Forelimb muscle (tissue), 1 donor: ENCODE data around the gene GLMN. TPM values are rescaled to one million over a fixed set of nuclear protein-coding genes. Genes with fewer than 3 reads are reported as not detected.

Experiments
- DNase-seq: peaks from one replicate; pipeline ENCODE4 v3.0.0-alpha.2; 2013; ENCODE audit warnings: low read depth
- polyA plus RNA-seq: library from polyadenylated mRNA; unstranded; fragments of 120-200 nt; gene quantifications from one replicate; pipeline ENCODE4 v1.2.1, GENCODE V29; 2013; ENCODE audit not compliant: insufficient read length

Gene GLMN, protein sequence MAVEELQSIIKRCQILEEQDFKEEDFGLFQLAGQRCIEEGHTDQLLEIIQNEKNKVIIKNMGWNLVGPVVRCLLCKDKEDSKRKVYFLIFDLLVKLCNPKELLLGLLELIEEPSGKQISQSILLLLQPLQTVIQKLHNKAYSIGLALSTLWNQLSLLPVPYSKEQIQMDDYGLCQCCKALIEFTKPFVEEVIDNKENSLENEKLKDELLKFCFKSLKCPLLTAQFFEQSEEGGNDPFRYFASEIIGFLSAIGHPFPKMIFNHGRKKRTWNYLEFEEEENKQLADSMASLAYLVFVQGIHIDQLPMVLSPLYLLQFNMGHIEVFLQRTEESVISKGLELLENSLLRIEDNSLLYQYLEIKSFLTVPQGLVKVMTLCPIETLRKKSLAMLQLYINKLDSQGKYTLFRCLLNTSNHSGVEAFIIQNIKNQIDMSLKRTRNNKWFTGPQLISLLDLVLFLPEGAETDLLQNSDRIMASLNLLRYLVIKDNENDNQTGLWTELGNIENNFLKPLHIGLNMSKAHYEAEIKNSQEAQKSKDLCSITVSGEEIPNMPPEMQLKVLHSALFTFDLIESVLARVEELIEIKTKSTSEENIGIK
- 12.5 TPM for polyA plus RNA-seq

DNA sequence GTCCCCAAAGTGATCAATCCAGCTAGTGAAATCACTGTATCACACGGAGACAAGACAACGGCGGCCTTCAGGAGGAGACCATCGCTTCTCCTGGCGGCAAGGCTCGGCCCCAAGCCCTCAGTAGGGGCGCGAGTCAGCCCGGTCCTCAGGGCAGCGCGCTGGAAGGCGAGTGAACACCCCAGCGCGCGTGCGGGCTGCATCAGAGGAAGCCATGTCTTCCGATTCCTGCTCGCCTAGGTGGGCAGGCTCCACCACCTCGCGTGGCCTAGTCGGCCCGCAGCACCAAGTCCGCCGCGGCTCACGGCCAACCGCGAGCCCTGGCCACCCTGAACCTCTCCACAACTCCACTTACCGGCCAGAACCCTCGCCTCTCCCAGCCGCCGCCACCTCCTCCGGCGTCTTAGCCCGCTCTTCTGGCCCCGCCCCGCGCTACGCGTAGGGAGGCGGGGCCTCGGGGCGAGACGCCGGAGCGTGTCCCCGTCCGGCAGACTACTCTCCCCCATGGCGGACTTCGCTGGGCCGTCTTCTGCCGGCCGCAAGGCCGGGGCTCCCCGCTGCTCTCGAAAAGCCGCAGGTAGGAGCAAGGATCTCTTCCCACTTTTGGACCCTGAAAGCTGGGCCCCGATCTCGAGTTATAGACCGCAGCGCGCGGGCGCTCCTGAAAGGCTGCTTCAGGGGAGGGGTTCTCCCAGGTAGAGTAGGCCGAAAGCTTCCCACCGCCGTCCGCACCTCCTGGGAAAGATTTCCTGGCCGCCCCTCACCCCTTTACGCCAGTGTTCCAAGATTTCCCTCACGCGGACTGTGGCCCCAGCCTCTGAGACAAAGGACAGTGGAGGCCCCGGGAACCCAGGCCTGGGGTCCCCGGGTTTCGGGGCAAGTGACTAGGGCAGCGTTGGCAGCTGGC, at the start of gene GLMN, which contains the start of gene RPAP2:
TSS of gene GLMN (minus strand) at position 415 of the 904 bp plus-strand sequence. CDS start 988 bp downstream, outside the sequence.
TSS of gene RPAP2 (plus strand) at position 487 of the 904 bp plus-strand sequence. CDS start at position 502, 15 bp downstream.
- peak; percentile 75 for DNase-seq

GRCh38 chr1:92346866-92347640, 48.3 kb upstream of the GLMN start:
- DNase-seq, result no peak

- DNase-seq, result no peak
These were observed 44.3 kb upstream of the GLMN start for GRCh38 chr1:92343061-92343460.

DNA sequence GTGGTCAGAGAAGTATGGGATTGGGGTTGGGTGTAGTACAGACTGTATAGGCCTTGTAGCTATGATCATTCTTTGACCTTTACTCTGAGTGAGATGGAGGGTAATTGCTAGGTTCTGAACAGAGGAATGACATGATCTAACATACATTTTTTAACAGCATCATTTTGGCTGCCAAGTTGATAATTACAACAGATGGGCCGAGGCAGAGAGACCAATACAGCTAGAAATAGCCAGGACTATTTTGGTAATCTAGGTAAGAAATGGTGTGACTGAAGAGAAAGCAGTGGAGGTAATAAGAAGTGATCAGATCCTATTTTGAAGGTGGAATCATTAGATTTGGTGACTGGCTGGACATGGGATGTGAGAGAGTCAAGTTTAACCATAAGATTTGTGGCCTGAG, 43.6 kb upstream of the GLMN start:
- no peak for DNase-seq

DNA sequence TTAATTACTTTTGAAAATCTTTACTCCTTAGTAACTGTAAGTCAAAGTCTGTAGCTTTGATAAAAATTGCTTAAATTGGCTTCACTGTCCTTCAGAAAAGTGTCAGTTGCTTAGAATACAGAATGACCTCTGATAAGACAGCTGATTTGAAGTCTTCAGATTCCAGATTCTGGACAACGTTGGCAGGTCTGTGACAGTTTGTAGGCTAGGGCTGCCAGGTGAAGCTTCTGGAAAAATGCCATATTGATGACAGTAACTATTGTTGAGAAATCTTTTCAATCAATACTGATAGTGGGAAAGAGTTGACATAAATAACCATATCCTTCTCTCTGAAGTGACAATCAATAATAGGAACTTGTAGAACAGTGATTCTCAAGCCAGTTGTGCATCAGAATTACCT, 41.4 kb upstream of the GLMN start:
- DNase-seq, result no peak

GRCh38 chr1:92333668-92334067, 34.9 kb upstream of the GLMN start:
- no peak for DNase-seq

DNA sequence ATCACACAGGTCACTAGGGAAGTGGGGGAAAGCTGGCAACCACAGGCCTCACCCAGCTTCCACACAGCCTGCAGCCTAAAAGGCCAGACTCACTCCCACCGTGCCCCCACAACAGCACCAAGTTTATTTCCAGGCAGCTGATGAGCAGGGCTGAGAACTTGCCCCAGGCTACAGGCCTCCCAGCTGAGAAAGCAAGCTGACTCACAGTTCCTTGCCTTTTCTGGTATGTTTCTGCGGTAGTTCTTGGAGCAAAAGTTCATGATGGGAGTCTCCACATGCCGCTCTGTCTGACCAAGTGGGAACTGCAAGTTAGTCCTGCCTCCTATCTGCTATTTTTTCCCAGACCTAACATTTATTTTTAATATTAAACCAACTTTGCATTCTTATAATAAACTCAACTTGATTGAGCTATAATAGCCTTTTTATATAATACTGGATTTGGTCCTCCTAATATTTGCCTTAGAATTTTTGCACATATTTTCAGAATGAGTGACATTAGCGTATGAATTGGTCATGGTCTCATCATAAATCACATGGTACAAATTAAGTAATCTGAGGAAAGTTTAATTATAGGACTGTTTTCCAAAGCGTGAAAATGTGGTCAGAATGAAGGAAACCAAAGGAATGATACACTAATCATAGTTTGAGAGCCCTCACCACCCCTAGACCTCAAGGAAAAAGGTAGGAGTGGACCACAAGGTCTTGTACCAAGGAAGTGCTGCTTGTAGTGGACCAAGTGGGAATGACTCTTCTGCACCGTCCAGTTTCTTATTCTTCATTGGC, 30.8 kb upstream of the GLMN start:
- no peak for DNase-seq

- DNase-seq, result no peak
These were observed 29.0 kb upstream of the GLMN start for GRCh38 chr1:92327794-92328193.

GRCh38 chr1:92326681-92327080, 27.9 kb upstream of the GLMN start:
- no peak for DNase-seq

DNA sequence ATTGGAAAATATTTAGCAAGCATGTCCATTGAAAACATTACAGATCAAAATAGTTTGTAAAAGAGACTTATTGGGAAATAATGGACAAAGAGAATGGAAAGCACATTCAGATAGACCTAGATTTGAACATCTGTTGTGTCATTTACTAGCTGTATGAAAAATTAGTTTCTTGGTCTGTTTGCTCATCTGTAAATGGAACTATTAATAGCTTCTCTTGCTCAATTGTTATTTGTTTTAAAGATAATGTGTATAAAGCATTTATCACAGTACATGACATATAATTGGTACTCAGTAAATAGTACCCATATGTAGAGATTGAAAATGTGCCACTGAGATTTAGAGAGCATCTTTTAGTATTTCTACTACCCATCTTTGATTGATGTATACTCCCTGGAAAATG, 26.0 kb upstream of the GLMN start:
- DNase-seq, result no peak

DNA sequence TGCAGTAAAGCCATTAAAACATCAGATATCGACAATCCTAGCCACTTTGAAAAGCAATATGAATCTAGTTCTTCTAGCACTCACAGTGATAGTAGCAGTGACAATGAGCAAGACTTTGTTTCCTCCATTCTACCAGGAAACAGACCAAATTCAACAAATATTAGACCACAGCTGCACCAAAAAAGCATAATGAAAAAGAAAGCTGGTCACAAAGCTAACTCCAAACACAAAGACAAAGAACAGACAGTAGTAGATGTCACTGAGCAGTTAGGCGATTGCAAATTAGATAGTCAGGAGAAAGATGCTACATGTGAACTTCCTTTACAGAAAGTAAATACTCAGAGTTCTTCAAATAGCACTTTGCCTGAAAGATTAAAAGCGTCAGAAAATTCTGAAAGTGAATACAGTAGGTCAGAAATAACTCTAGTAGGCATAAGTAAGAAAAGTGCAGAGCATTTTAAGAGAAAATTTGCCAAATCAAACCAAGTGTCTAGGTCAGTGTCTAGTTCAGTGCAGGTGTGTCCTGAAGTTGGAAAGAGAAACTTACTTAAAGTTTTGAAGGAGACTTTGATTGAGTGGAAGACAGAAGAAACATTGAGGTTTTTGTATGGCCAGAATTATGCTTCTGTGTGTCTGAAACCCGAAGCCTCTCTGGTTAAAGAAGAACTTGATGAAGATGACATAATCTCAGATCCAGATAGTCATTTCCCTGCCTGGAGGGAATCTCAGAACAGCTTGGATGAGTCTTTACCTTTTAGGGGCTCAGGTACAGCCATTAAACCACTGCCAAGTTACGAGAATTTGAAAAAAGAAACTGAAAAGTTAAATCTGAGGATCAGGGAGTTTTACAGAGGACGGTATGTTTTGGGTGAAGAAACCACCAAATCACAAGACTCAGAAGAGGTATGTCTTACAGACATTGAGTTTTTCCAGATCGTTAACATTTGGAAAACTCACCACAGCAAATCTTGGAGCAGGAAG, 25.0 kb upstream of the GLMN start:
- no peak for DNase-seq

- DNase-seq, result no peak
These were observed 19.2 kb upstream of the GLMN start for GRCh38 chr1:92317836-92318493.

DNA sequence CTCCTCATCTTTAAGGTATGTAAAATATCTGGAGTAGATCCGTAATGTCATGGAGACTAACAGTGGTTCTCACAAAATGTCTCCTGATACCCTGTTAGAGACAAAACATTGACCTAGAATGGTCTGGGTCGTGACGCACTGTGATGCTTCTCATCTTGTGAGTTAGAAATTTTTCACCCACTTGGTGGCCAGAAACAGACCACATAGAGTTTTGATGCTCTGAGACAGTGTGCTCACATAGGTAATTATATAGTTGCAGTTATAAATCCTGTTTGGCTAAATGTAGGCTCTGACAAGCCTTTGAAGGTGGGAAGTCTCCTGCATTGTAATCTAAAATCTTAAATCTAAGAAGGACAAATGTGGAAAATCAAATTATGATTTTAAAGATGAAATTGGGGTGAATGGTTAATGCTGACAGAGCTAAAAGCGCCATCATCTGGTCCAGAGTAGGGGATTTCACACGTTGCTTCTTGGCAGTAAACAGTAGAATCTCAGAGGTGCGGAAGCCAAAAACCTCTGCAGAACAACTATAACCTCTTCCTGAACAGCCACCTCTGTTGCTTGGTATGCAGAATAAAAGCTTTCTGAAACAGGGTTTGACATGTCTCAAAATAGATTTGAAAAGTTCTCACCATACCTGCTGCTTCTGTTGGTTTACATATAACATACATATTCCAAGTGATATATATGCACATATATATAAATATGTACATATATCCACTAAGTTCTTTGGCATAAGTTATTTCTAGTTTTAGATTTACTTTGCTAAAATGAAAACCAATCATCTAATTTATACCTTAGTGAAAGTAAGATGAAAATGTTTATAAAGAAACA, 17.2 kb upstream of the GLMN start:
- DNase-seq, result no peak

DNA sequence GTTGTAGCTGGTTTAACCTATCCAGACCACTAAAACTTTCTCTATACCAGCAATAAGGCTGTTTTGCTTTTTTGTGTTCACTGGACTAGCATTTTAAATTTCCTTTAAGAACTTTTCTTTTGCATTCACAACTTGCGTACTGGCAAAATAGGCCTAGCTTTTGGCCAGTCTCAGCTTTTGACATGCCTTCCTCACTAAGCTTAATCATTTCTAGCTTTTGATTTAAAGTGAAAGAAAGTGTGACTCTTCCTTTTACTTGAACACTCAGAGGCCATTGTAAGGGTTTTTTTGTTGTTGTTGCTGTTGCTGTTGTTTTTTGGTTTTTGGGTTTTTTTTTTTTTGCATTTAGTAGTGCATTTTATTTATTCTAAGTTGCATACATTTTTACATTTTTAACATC, 15.2 kb upstream of the GLMN start:
- no peak for DNase-seq

DNA sequence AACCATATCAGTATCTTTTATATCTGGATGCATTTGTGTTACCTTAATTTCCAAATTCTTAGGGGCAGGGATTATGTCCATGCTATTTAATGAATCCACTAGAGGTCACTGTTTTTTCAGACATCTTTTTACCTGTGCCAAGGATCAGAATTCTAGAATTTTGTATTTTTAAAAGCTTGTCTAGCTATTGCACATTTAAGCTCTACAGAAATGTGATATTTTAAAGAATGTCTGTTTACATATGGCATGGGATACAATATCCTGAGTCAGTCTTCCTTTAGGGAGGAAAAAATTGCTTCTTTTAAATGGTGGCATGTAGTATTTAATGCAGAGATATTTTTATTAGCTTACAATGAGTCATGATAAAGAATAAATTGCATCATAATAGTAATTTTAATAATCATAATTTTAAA, 11.4 kb upstream of the GLMN start:
- no peak for DNase-seq

GRCh38 chr1:92307980-92308379, 9.2 kb upstream of the GLMN start:
- no peak for DNase-seq

GRCh38 chr1:92306020-92306419, 7.2 kb upstream of the GLMN start:
- no peak for DNase-seq

DNA sequence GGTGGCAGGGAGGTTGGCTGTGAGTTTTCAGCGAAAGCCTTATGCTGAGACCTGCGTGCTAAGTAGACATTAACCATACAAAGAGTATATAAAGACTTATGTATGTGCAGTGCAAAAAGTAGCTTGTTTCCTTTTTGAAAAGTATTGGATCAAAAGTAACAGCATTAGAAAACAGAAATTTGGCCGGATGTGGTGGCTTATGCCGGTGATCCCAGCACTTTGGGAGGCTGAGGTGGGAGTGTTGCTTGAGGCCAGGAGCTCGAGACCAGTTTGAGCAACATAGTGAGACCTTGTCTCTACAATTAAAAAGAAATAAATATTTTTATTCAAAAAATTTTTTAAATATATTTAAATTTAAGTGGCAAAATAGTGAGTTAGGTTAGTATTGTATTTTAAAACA, 2.2 kb upstream of the GLMN start:
- DNase-seq, result no peak
